ENCODE results near the gene ANKRD1.

- TF ChIP-seq CTCF (IDR thresholded peaks at IDR 0.05; ENCODE audit: low read depth, low read length) (no peak), POLR2A (IDR thresholded peaks at IDR 0.05; ENCODE audit: extremely low read depth, insufficient read length) (no peak), MAX (IDR thresholded peaks at IDR 0.05; ENCODE audit: low read depth, low read length) (no peak), MYC (IDR thresholded peaks at IDR 0.05; ENCODE audit: low read depth, low read length) (no peak)
These were observed 18.2 kb upstream of the ANKRD1 start for GRCh38 chr10:90939116-90939515.
